Right lobe of liver (tissue), 6 donors: Measurements from ENCODE around the gene NOVA2. TPM values are rescaled to one million over a fixed set of nuclear protein-coding genes. Genes with fewer than 3 reads are reported as not detected.

ENCODE experiments used
- ATAC-seq, 4 donors: fragments of 200-7000 bp; cut with Tn5 transposase; one replicate each; pipeline ENCODE4 v1.9.1; 2020; ENCODE audit warnings: mild to moderate bottlenecking in 4 of 4, moderate library complexity in 4 of 4
- DNase-seq, 3 donors: peaks; one replicate each; pipeline ENCODE4 v3.0.0-alpha.2; 2020
- H3K27ac ChIP-seq, 3 donors: fragments of 200-600 bp; one replicate each; pipeline ENCODE4 v1.8.0; 2022
- H3K27me3 ChIP-seq, 2 donors: fragments of 200-600 bp; one replicate each; pipeline ENCODE4 v1.8.0; 2022
- H3K36me3 ChIP-seq, 4 donors: fragments of 200-600 bp; sonication (generic) in 1 of 4; one replicate each; pipeline versions ENCODE4 v1.5.1 to v1.8.0; 2017 to 2022; ENCODE audit warnings: control low read depth in 1 of 4
- H3K4me1 ChIP-seq, 4 donors: fragments of 200-600 bp; sonication (generic) in 1 of 4; one replicate each; pipeline versions ENCODE4 v1.5.1 to v1.8.0; 2017 to 2022; ENCODE audit warnings: control low read depth in 1 of 4
- H3K4me3 ChIP-seq, 3 donors: fragments of 200-600 bp; one replicate each; pipeline ENCODE4 v1.8.0; 2022
- H3K9me3 ChIP-seq, 4 donors: fragments of 200-600 bp; sonication (generic) in 1 of 4; one replicate each; pipeline versions ENCODE4 v1.5.1 to v1.8.0; 2017 to 2022; ENCODE audit warnings: control low read depth in 1 of 4
- CTCF ChIP-seq, 4 donors: fragments of 200-600 bp in 3 of 4; fragments of 450-650 bp in 1 of 4; IDR thresholded peaks; one replicate each; pipeline versions ENCODE4 v1.5.1 to v1.8.0; 2016 to 2022; ENCODE audit warnings: antibody characterized with exemption in 4 of 4, mild to moderate bottlenecking in 2 of 4
- POLR2A ChIP-seq: fragments of 450-650 bp; IDR thresholded peaks from one replicate; pipeline ENCODE4 v1.6.1; 2017; ENCODE audit warnings: antibody characterized with exemption, mild to moderate bottlenecking
- WGBS: methylation state at CpG from one replicate; pipeline ENCODE4 v1.1.6; 2018; ENCODE audit warnings: low coverage, low lambda C conversion rate; ENCODE audit not compliant: insufficient coverage; ENCODE audit errors: missing lambda C conversion rate; 5-methylcytosine and 5-hydroxymethylcytosine counted together
- intact Hi-C, 2 donors: fragments of 100-400 bp; cut with DNase I; formaldehyde crosslinking; loops; one replicate each; pipeline versions ENCODE4 v1.11.2 to v1.14.1; 2022
- total RNA-seq, 6 experiments: library from RNA; depleted of rRNA in 2 of 6; stranded (reverse); fragments of >200 nt in 2 of 6; fragmentation: NEBNext Ultra II Directional in 3 of 6; extraction: Animal tissue kit (Norgen Biotek cat#: 25700) in 3 of 6; gene quantifications; one replicate each; pipeline versions ENCODE4 v1.1.0 to v1.2.4, GENCODE V29; 2016 to 2023
- donor health status: DM: no; HTN: yes; CAD: no.
- donor health status: DM: no; HTN: no; CAD: no.
- donor health status: DM: no; HTN: no; CAD: no.
- donor health status: DM: no; HTN: yes; CAD: no.
- donor health status: DM: no; HTN: yes; CAD: no.

The NOVA2 gene
- total RNA-seq, 6 experiments from 2014 or later, result 0.66 to 2.5 (median 0.85) TPM

GRCh38 chr19:45931055-45931454 is 42.6 kb downstream of the NOVA2 start:
- no peaks in the 10 kb centered on the region for H3K36me3 ChIP-seq
- DNase-seq (no peak), ATAC-seq (no peak)
- H3K4me3 ChIP-seq, result no peak overlapping the region
- TF ChIP-seq POLR2A (no peak), CTCF (IDR thresholded peaks at IDR 0.05) (no peak)
- no peaks in the 10 kb centered on the region for H3K27me3 ChIP-seq
- no peaks in the 10 kb centered on the region for H3K4me1 ChIP-seq
- no peaks in the 10 kb centered on the region for H3K9me3 ChIP-seq
- no peak overlapping the region for H3K27ac ChIP-seq
- WGBS, result 33% methylated on average over 3 of the region's 3 CpGs
- intact Hi-C loops, result no loop called here

GRCh38 chr19:45929247-45929646 is 44.4 kb downstream of the NOVA2 start:
- no peaks in the 10 kb centered on the region for H3K9me3 ChIP-seq
- no peak for ATAC-seq
- TF ChIP-seq CTCF (IDR thresholded peaks at IDR 0.05), result no peak
- no peak for TF ChIP-seq POLR2A
- no peaks in the 10 kb centered on the region for H3K4me1 ChIP-seq
- intact Hi-C loops, result no loop called here
- H3K27ac ChIP-seq, result no peak overlapping the region
- WGBS, result 39% methylated on average over 2 of the region's 2 CpGs
- DNase-seq, result no peak
- H3K27me3 ChIP-seq, result no peaks in the 10 kb centered on the region
- no peaks in the 10 kb centered on the region for H3K36me3 ChIP-seq
- H3K4me3 ChIP-seq, result no peak overlapping the region

GRCh38 chr19:45927565-45928261 is 46.0 kb downstream of the NOVA2 start:
- peak; percentile 90 to 94 (median 91) for DNase-seq
- intact Hi-C loops, result no loop called here

GRCh38 chr19:45924891-45925447 is 48.7 kb downstream of the NOVA2 start:
- Histone ChIP-seq H3K36me3 (no peaks in the 10 kb centered on the region), H3K27ac (no peak overlapping the region), H3K27me3 (no peaks in the 10 kb centered on the region), H3K4me1 (no peaks in the 10 kb centered on the region), H3K9me3 (no peaks in the 10 kb centered on the region), H3K4me3 (no peak overlapping the region)
- no peak for TF ChIP-seq POLR2A
- TF ChIP-seq CTCF (IDR thresholded peaks at IDR 0.05), result no peak
- DNase-seq (no peak), ATAC-seq (no peak)
- WGBS, result 54% methylated on average over 5 of the region's 6 CpGs
- intact Hi-C loops, result no loop called here

More at GRCh38 chr19:45927565-45928261, 46.0 kb downstream of the NOVA2 start:
- Histone ChIP-seq H3K27ac (no peak overlapping the region), H3K9me3 (no peaks in the 10 kb centered on the region), H3K4me3 (no peak overlapping the region), H3K4me1 (no peaks in the 10 kb centered on the region), H3K27me3 (no peaks in the 10 kb centered on the region), H3K36me3 (no peaks in the 10 kb centered on the region)
- peak; percentile 93 to 98 (median 98) for ATAC-seq
- TF ChIP-seq CTCF (IDR thresholded peaks at IDR 0.05), result no peak
- TF ChIP-seq POLR2A, result no peak
- WGBS, result 17% methylated on average over 17 of the region's 33 CpGs
